HUDEP-2 (cell line): ENCODE results near the gene CCDC33.

Experiments used
- DNase-seq, 76 experiments: peaks; one replicate each; lab custom pipeline; 2025; ENCODE audit not compliant: unreplicated experiment in 76 of 76; lab: John Stamatoyannopoulos, UW

The CCDC33 gene

GRCh38 chr15:74307827-74308811 is 72.0 kb downstream of the CCDC33 start:
- peak in 33 of 76 experiments; percentile 4 to 51 (median 23) for DNase-seq

DNA sequence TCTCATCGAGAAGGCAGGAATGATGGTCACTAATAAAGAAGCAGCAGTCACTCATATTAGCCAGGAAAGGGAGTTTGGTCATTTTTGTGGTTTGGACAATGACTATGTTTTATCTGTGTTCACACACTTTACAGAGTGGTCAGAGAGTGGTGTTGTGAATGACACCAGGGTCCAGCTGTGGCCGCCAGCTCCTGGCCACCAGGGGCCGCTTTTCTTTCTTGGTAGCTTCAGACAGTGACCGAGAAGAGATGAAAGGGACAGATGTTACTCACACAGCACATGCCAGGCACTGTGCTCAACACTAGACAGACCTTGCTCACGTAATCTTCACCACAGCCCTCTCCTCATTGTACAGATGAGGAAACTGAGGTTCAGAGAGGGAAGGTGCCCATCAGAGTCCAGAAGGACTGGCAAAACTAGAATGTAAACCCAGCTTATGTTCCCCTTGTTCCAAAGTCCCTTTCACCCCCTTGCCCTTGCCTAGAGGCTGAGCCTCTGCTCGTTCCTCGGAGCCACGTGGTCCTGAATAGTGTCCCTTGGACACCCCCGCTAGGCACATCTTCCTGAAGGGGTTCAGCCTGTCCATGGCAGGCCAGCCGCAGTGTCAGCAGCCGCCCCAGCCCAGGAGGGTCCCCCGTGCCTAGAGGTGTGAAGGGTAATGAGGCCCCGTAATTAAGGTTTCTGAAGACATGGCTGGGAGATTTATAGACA is 75.8 kb downstream of the CCDC33 start:
- DNase-seq: peak in 9 of 76 experiments; percentile 4 to 31 (median 12)

GRCh38 chr15:74312445-74313007 is 76.4 kb downstream of the CCDC33 start:
- DNase-seq: no peak

- no peak for DNase-seq
These were observed 77.8 kb downstream of the CCDC33 start for GRCh38 chr15:74313889-74314288.

DNA sequence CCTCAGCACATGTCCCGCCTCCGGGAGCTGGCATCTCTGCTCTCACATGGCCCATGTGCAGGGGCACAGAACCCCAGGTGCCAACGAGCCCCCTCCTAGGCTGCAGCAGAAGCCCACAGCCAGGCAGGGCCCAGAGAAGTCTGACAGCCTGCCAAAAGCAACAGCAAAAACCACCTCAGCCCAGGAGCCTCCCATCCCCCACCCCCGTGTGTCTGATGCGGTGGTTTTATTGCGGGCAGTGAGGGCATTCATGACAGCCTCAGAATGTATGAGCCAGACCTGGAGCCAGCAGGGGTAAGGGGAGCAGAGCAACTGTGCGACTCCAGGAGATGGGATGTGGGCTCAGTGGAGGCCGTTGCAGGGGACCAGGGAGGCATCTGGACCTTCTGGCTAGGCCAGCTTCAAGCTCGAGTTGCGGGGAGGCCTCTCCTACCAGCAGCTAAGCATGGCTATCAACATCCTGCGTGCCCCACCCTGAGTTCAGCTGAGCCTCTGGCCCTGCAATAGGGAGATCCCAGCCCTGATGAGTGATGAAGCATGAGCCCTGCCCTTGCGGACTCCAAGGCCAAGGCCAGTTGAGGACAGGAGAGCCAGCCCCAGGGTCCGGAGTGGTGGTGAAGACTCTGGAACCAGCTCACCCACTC is 78.8 kb downstream of the CCDC33 start:
- DNase-seq: no peak

DNA sequence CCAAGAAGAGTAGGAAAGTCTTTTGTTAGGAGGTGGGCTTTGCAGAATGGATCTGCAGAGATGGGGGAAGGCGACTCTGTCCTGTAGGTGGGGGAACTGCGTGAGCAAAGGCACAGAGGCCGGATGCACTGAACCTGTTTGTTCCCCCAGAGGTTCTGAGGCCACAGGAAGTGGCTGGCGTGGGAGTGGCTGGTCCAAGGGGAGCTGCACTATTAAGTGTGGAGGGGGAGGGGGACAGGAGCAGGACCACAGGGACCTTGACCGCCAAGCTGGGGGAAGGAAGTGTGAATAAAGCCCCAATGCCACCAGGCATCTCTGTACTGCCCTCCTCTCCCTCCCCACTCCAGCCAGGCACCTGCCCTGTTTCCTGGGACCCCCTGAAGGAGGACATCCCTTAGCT is 79.5 kb downstream of the CCDC33 start:
- no peak for DNase-seq

DNA sequence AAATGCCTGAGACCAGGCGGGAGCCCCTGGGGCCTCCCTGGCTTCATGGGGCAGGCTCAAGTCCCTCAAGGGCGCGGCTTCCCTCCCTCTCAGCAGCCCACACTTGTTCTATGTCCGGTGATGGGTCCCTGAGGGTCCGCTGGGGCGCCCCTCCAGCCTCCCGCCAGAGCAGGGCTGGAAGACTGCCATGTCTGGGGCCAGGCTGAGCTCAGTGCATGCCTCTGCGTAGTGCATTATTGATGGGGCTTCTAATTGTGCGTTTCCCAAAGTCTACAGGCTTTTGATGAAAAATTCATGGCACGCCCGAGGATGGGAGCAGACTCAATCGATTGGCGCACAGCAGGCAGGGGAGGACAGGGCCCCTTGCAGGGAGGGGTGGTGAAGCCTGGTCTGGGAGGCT is 80.0 kb downstream of the CCDC33 start:
- DNase-seq: no peak

GRCh38 chr15:74317820-74318375 is 81.8 kb downstream of the CCDC33 start:
- DNase-seq: no peak

DNA sequence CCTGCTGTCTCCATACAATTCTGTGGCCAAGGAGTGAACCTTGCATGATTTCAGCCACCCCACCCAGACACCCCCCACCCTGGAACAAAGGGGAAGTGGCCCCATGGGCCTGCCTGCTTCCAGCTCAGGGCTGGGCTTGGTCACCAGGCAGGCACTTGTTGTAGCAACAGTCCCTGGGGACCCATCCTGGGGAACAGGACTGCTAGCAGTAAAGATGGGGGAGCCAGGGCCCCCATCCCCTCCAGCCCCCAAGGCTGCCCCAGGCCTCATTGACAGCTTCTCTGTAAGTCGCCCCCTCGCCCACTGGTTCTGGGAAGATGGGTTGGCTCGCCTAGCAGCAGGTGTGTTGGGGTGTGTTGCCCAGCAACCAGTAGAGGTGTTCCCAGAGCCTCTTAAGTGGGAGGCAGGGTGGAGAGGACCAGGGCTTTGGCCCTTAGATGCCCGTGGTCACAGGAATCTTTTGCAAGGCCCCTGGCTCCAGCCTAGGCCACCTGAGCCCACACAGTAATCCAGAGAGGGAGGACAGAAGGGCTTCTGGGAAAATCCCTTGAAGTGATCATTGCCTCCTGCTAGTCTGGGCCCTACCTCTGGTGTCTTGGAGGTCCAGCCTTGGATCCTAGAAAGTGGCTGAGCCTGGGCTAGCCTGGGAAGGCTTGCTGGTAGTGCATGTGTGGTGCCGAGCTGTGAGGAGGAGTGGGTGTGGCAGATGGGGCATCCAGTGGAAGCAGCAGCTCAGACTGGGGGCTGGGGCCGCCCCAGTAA is 82.4 kb downstream of the CCDC33 start:
- no peak for DNase-seq

- no peak for DNase-seq
These were observed 83.0 kb downstream of the CCDC33 start for GRCh38 chr15:74319138-74319460.

DNA sequence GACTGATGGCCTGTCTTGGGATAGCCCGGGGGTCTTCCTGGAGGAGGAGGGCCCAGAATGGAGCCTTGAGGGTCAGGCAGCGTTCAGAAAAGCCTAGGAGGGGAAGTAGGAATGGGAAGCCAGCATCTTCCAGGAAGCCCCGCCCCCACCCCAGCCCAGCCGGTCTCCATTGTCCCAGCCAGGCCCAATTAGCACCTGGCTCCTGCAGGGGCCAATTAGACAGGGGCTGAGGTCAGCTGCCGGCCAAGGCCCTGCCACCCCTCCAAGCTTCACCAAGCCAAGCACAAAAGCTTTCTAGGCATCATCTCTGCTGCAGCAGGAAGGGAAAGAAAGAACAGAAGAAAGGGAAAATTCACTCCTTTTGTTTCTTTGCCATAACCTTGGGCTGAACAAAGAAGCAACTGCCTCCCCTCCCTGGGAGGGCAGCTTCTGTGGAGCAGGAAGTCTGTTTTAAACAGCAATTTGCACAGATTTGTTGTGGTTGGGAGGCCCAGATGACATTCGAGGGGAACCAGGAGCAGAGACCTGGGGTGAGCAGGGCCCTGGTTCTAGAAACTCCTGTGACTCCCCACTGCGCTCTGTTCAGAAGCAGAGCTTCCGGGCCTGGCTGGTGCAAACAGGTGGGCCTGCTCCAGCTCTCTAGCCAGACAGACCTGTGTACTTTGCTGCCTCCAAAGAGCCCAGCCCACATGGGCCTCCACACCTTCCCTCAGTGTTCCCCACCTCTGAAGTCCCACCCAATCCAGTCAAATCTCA is 83.6 kb downstream of the CCDC33 start:
- DNase-seq: no peak

- peak in 41 of 76 experiments; percentile 2 to 56 (median 25) for DNase-seq
These were observed 84.5 kb downstream of the CCDC33 start for GRCh38 chr15:74320352-74321247.

GRCh38 chr15:74322558-74323180 is 86.5 kb downstream of the CCDC33 start:
- DNase-seq: peak in 34 of 76 experiments; percentile 1 to 47 (median 20)

DNA sequence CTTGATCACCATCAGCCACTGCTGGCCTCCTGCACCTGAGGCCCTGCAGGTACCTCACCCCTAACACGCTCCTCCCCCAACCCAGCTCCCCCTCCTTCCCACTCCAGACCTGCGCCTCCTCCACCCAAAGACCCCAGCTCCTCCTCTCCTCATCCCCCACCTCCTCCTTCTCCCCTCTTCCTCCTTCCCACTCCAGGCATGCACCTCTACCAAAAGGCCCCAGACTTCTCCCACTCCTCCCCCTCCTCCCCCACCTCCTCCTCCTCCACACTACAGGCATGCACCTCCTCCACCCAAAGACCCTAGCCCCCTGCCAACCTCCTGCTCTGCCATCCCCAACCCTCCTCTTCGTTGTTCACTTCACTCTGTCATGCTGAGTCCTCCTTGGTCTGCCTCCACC is 88.6 kb downstream of the CCDC33 start:
- DNase-seq: no peak

- no peak for DNase-seq
These were observed 90.6 kb downstream of the CCDC33 start for GRCh38 chr15:74326746-74327145.

DNA sequence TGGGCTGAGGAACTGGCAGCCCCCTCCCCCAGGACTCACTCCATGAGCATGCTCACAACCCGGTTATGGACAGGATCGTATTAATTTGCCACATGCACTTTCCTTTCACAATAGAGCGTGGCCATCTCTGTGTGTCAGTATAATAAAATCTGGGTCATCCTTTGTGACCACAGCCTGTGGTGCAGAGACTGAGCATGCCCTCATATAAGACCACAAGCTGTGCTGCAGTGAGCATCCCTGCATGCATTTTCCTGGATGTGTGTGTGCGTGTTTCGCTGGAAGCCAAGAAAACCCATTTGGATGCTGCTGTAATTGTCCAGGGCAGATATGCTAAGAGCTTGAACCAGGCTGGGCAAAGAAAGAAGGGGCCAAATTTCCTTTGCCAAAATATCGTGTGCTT is 91.6 kb downstream of the CCDC33 start:
- DNase-seq: no peak

GRCh38 chr15:74328331-74329056 is 92.4 kb downstream of the CCDC33 start:
- no peak for DNase-seq
